GM19324 (cell line): ENCODE data around the gene EIF3M.
"Not testable (repeated sequence)": the region's sequence is repeated elsewhere in the genome, so short reads cannot be mapped to it uniquely, and the experiment has no call there.

Experiments used
- ATAC-seq: cut with Tn5 transposase; IDR thresholded peaks from one replicate; pipeline ENCODE4 v1.9.1; 2021; ENCODE audit warnings: mild to moderate bottlenecking, moderate library complexity; ENCODE audit not compliant: unreplicated experiment, low FRiP score

EIF3M gene

GRCh38 chr11:32594272-32594671 is 10.6 kb downstream of the EIF3M start:
- no peak for ATAC-seq

GRCh38 chr11:32596114-32596513 is 12.5 kb downstream of the EIF3M start:
- not testable (repeated sequence) for ATAC-seq

GRCh38 chr11:32597921-32598320 is 14.3 kb downstream of the EIF3M start:
- ATAC-seq, result no peak

GRCh38 chr11:32602657-32603415 is 19.2 kb downstream of the EIF3M start:
- ATAC-seq, result no peak

GRCh38 chr11:32606220-32606619 is 22.6 kb downstream of the EIF3M start:
- ATAC-seq, result no peak

GRCh38 chr11:32608826-32609225 is 25.2 kb downstream of the EIF3M start:
- ATAC-seq, result not testable (repeated sequence)

GRCh38 chr11:32610797-32611352 is 27.2 kb downstream of the EIF3M start:
- no peak for ATAC-seq

- no peak for ATAC-seq
Measured at GRCh38 chr11:32613500-32614151, 30.0 kb downstream of the EIF3M start.

- no peak for ATAC-seq
Measured at GRCh38 chr11:32615422-32615821, 31.8 kb downstream of the EIF3M start.

- ATAC-seq, result no peak
Measured at GRCh38 chr11:32616903-32617302, 33.3 kb downstream of the EIF3M start.

- ATAC-seq, result no peak
Measured at GRCh38 chr11:32630844-32631243, 47.2 kb downstream of the EIF3M start.

- ATAC-seq, result no peak
Measured at GRCh38 chr11:32635819-32636218, 52.2 kb downstream of the EIF3M start.

GRCh38 chr11:32641361-32641760 is 57.7 kb downstream of the EIF3M start:
- ATAC-seq, result no peak

- no peak for ATAC-seq
Measured at GRCh38 chr11:32643526-32643925, 59.9 kb downstream of the EIF3M start.
